IMR-90 (cell line): ENCODE data around the gene FAM219A.

Experiments
- BHLHE40 ChIP-seq: fragments of 150-350 bp; IDR thresholded peaks from 2 replicates; pipeline ENCODE4 v1.6.1; 2016; ENCODE audit warnings: mild to moderate bottlenecking, low read depth, low read length
- CEBPB ChIP-seq: IDR thresholded peaks from 2 replicates; pipeline ENCODE4 v1.6.1; 2012; ENCODE audit warnings: low read depth, low read length, improper control_type of control experiment
- CTCF ChIP-seq: conservative IDR thresholded peaks from 2 replicates; pipeline ENCODE4 v1.5.1; 2012; ENCODE audit warnings: mild to moderate bottlenecking, low read depth, low read length, improper control_type of control experiment
- ELK1 ChIP-seq: fragments of 150-350 bp; IDR thresholded peaks from 2 replicates; pipeline ENCODE4 v1.6.1; 2016; ENCODE audit warnings: low read depth, mild to moderate bottlenecking, low read length, moderate library complexity, borderline replicate concordance
- FOS ChIP-seq: fragments of 150-350 bp; IDR thresholded peaks from 2 replicates; pipeline ENCODE4 v1.6.1; 2016; ENCODE audit warnings: low read depth, low read length
- MAZ ChIP-seq: IDR thresholded peaks from 2 replicates; pipeline ENCODE4 v1.6.1; 2012; ENCODE audit warnings: low read depth, mild to moderate bottlenecking, low read length, improper control_type of control experiment, moderate library complexity, borderline replicate concordance
- MXI1 ChIP-seq: IDR thresholded peaks from 2 replicates; pipeline ENCODE4 v1.6.1; 2012; ENCODE audit warnings: low read depth, mild to moderate bottlenecking, low read length, moderate library complexity, borderline replicate concordance
- POLR2A ChIP-seq: IDR thresholded peaks from 2 replicates; pipeline ENCODE4 v1.6.1; 2012; ENCODE audit warnings: mild to moderate bottlenecking, low read depth, low read length
- RCOR1 ChIP-seq: IDR thresholded peaks from 2 replicates; pipeline ENCODE4 v1.6.1; 2012; ENCODE audit warnings: mild to moderate bottlenecking, low read length, improper control_type of control experiment; ENCODE audit not compliant: insufficient replicate concordance
- RFX5 ChIP-seq: IDR thresholded peaks from 2 replicates; pipeline ENCODE4 v1.8.0; 2012; ENCODE audit warnings: low read depth, mild to moderate bottlenecking, low read length, moderate library complexity
- SMC3 ChIP-seq: fragments of 150-350 bp; IDR thresholded peaks from 2 replicates; pipeline ENCODE4 v1.6.1; 2016; ENCODE audit warnings: low read depth, mild to moderate bottlenecking, antibody characterized with exemption, low read length, moderate library complexity
- USF2 ChIP-seq: fragments of 150-350 bp; IDR thresholded peaks from 2 replicates; pipeline ENCODE4 v1.6.1; 2017; ENCODE audit warnings: mild to moderate bottlenecking, antibody characterized with exemption, low read length, low read depth

GRCh38 chr9:34457266-34458012 lies 931 bp downstream of the FAM219A start:
- TF ChIP-seq USF2 (no peak), MAZ (peak; percentile 58; the same call in 1 of the 2 replicates), POLR2A (peak; percentile 63; the same call in 1 of the 2 replicates), CTCF (no peak), ELK1 (no peak), CEBPB (peak; percentile 30; the same call in 1 of the 2 replicates), MXI1 (no peak), RCOR1 (no peak), FOS (no peak), SMC3 (no peak), BHLHE40 (no peak), RFX5 (no peak)
